ENCODE measurements around the gene FBLIM1.
"Not testable (repeated sequence)": the region's sequence is repeated elsewhere in the genome, so short reads cannot be mapped to it uniquely, and the experiment has no call there.

The FBLIM1 gene

GRCh38 chr1:15820478-15820877 lies 61.9 kb downstream of the FBLIM1 start:
- no peaks in the 10 kb centered on the region for H3K27me3 Mint-ChIP-seq
- no peak overlapping the region for H3K27ac Mint-ChIP-seq
- no peaks in the 10 kb centered on the region for H3K9me3 Mint-ChIP-seq
- H3K36me3 Mint-ChIP-seq: no peaks in the 10 kb centered on the region
- DNase-seq (no peak), ATAC-seq (replicated peaks) (no peak)
- no peak overlapping the region for H3K4me3 Mint-ChIP-seq
- peaks cover 3 to 4% of the 10 kb centered on the region in 2 donors for H3K4me1 Mint-ChIP-seq

DNA sequence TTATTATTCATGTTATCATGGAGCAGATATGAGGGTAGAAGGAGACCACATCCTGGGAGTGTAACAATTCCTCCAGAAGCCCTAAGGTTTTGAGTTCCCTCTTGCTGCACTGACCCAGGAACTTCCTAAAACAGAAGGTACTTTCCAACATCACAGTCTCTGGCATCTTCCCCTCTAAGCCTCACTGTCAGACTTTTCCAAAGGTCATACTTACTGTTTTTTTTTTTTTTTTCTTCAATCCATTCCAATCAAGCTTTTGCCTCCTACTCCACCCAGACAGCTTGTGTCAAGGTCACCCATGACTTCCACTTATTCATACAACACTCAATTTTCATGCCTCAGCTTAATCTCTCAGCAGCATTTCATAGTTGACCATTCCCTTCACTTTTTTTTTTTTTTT lies 67.2 kb downstream of the FBLIM1 start:
- DNase-seq (no peak), ATAC-seq (replicated peaks) (peak in 1 of 2 donors; percentile 47)
- Mint-ChIP-seq H3K4me1 (peaks cover 28 to 36% of the 10 kb centered on the region in 2 donors), H3K4me3 (no peak overlapping the region), H3K36me3 (no peaks in the 10 kb centered on the region), H3K27ac (peak overlapping the region; percentile 7), H3K27me3 (no peaks in the 10 kb centered on the region), H3K9me3 (no peaks in the 10 kb centered on the region)

DNA sequence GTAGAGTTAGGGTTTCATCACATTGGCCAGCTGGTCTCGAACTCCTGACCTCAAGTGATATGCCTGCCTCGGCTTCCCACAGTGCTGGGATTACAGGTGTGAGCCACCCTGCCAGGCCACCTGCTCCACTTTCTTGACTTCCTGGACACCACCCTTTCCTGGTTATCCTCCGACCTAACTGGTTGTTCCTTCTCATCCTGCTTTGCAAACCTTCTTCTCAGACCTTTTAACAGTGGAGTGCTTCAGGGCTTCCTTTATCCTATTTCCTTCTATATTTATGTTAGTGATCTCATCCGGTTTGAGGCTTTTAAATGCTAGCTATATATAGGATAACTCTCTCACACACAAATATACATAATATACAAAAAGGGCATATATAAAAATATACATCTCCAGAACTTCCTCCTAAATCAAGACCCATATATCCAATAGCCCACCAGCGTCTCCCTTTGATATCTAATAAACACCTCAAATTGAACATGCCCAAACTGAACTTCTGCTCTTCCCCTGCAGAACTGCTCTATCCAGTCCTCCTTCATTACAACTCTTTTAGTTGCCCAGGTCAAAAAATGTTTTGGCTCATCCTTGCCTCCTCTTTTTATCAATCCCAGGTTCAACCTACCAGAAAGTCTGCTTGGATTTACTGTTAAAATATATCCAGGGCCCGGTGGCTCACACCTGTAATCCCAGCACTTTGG lies 68.4 kb downstream of the FBLIM1 start:
- DNase-seq (no peak), ATAC-seq (replicated peaks) (no peak)
- H3K4me1 Mint-ChIP-seq: peaks cover 34 to 46% of the 10 kb centered on the region in 2 donors
- H3K27ac Mint-ChIP-seq: no peak overlapping the region
- H3K27me3 Mint-ChIP-seq: no peaks in the 10 kb centered on the region
- H3K9me3 Mint-ChIP-seq: no peaks in the 10 kb centered on the region
- H3K36me3 Mint-ChIP-seq: peaks cover 4% of the 10 kb centered on the region in 2 donors
- H3K4me3 Mint-ChIP-seq: no peak overlapping the region

DNA sequence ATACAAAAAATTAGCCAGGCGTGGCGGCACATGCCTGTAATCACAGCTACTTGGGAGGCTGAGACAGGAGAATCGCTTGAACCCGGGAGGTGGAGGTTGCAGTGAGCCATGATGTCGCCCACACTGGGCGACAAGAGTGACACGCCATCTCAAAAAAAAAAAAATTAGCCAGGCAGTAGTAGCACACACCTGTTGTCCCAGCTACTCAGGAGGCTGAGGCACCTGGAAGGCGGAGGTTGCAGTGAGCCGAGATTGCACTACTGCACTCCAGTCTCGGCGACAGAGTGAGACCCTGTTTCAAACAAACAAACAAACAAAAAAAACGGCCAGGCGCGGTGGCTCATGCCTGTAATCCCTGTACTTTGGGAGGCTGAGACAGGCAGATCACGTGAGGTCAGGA lies 69.0 kb downstream of the FBLIM1 start:
- not testable (repeated sequence) for H3K9me3 Mint-ChIP-seq; H3K27me3 Mint-ChIP-seq; ATAC-seq (replicated peaks); H3K36me3 Mint-ChIP-seq; H3K4me3 Mint-ChIP-seq; DNase-seq; H3K27ac Mint-ChIP-seq
- H3K4me1 Mint-ChIP-seq: peaks cover 35 to 49% of the 10 kb centered on the region in 2 donors

DNA sequence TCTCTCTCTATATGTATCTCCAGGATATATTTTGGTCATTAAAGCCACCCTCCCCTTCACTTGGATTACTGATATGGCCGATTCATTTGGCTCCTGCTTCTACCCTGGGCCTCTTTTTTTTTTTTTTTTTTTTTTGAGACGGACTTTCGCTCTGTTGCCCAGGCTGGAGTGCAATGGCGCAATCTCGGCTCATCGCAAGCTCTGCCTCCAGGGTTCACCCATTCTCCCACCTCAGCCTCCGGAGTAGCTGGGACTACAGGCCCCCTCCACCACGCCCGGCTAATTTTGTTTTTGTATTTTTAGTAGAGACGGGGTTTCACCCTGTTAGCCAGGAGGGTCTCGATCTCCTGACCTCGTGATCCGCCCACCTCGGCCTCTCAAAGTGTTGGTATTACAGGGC lies 70.3 kb downstream of the FBLIM1 start:
- not testable (repeated sequence) for H3K9me3 Mint-ChIP-seq; ATAC-seq (replicated peaks); H3K4me3 Mint-ChIP-seq; H3K27ac Mint-ChIP-seq; H3K27me3 Mint-ChIP-seq; H3K36me3 Mint-ChIP-seq; DNase-seq
- H3K4me1 Mint-ChIP-seq: peaks cover 35 to 49% of the 10 kb centered on the region in 2 donors

DNA sequence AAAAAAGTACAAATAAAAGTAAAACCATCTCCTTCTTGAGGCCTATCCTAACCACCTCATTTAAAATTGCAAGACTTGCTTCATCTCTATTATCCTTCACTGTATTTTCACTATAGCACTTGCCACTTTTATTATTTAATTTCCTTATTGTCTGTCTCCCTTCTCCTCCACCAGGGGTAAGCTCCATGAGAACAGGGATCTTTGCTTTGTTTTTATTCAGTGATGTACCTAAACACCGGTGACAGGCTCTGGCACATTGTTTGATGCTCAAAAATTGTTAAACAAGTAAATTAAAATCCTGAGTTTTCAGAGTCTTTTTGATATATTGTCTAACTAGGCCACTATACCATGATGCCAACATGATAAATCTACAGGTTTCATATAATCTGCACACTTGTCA lies 71.7 kb downstream of the FBLIM1 start:
- peaks cover 35 to 48% of the 10 kb centered on the region in 2 donors for H3K4me1 Mint-ChIP-seq
- peaks cover 6 to 7% of the 10 kb centered on the region in 2 donors for H3K36me3 Mint-ChIP-seq
- DNase-seq (no peak), ATAC-seq (replicated peaks) (no peak)
- H3K27ac Mint-ChIP-seq: peak overlapping the region; percentile 76
- no peaks in the 10 kb centered on the region for H3K27me3 Mint-ChIP-seq
- H3K9me3 Mint-ChIP-seq: no peaks in the 10 kb centered on the region
- peak overlapping the region; percentile 46 to 49 for H3K4me3 Mint-ChIP-seq

GRCh38 chr1:15833069-15833679 lies 74.6 kb downstream of the FBLIM1 start:
- Mint-ChIP-seq H3K27ac (peak overlapping the region; percentile 99), H3K4me1 (peaks cover 29 to 57% of the 10 kb centered on the region in 2 donors), H3K27me3 (no peaks in the 10 kb centered on the region), H3K4me3 (peak overlapping the region; percentile 21 to 96), H3K36me3 (peaks cover 6 to 7% of the 10 kb centered on the region in 2 donors), H3K9me3 (no peaks in the 10 kb centered on the region)
- ATAC-seq (replicated peaks) (no peak), DNase-seq (no peak)

DNA sequence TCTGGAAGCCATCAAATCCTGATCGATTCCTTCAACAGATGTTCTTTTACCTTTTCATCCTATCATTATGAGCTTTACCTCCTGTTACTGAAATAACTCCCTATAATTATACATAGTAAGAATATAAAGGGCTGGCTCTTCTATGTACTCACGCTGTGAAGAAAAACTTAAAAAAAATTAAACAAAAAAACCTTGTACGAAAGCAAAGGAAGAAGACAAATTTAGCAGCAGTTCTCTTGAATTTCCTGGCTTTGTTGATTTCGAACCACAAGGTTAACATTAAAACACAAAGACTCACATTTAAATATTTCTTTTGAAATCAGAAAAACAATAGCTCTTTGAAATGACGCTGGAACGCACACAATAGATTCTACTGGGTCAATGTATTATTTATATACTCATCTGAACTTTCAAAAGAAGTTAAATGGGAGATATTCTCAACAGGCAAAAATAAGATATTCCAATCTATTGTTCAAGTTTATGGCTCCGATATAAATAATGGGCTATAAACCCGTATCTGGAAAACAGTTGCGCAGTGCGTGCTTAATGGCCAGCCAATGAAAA lies 75.3 kb downstream of the FBLIM1 start:
- ATAC-seq (replicated peaks): no peak
- Mint-ChIP-seq H3K4me1 (peaks cover 27 to 62% of the 10 kb centered on the region in 2 donors), H3K4me3 (peak overlapping the region; percentile 93 to 96), H3K27me3 (no peaks in the 10 kb centered on the region), H3K27ac (peak overlapping the region; percentile 99), H3K9me3 (no peaks in the 10 kb centered on the region), H3K36me3 (peaks cover 6 to 7% of the 10 kb centered on the region in 2 donors)
- DNase-seq: no peak

GRCh38 chr1:15834406-15835204 lies 76.0 kb downstream of the FBLIM1 start:
- Mint-ChIP-seq H3K4me1 (peaks cover 22 to 56% of the 10 kb centered on the region in 2 donors), H3K36me3 (peaks cover 6 to 7% of the 10 kb centered on the region in 2 donors), H3K27ac (peak overlapping the region; percentile 99), H3K9me3 (no peaks in the 10 kb centered on the region), H3K27me3 (no peaks in the 10 kb centered on the region), H3K4me3 (peak overlapping the region; percentile 93 to 96)
- DNase-seq (peak; percentile 90), ATAC-seq (replicated peaks) (peak; percentile 51 to 53)

DNA sequence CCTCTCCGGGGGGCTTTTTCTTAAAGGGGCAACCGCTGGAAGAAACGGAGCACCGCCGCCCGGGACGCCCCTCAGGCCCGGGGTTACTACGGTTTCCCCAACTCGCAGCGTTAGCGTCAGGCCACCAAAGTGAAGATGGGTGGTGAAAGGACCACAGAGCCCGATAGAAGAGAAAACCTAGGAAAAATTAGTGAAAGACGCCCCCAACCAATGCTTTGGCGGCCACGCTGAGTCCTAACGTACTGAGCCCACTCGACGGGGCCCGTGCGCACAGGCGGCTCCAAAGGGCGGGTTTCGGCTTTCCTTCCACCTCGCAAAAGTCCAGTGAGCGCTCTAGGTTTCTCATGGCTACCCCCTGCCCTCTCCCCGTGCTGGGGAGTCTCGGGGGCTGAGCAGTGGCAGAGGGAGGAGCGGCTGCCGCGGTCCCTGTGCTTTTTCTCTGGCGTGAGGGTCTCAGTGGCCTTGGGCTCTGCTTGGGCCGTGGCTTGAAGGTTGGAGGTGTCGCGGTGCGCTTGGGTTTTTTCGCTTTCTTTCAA lies 76.7 kb downstream of the FBLIM1 start:
- H3K4me1 Mint-ChIP-seq: peaks cover 15 to 49% of the 10 kb centered on the region in 2 donors
- H3K36me3 Mint-ChIP-seq: peaks cover 6 to 7% of the 10 kb centered on the region in 2 donors
- H3K4me3 Mint-ChIP-seq: peak overlapping the region; percentile 93 to 96
- DNase-seq (no peak), ATAC-seq (replicated peaks) (peak; percentile 1 to 5)
- peak overlapping the region; percentile 99 for H3K27ac Mint-ChIP-seq
- H3K27me3 Mint-ChIP-seq: no peaks in the 10 kb centered on the region
- no peaks in the 10 kb centered on the region for H3K9me3 Mint-ChIP-seq

GRCh38 chr1:15835741-15836510 lies 77.3 kb downstream of the FBLIM1 start:
- Mint-ChIP-seq H3K9me3 (no peaks in the 10 kb centered on the region), H3K4me1 (peaks cover 9 to 42% of the 10 kb centered on the region in 2 donors), H3K4me3 (peak overlapping the region; percentile 93 to 96), H3K27ac (peak overlapping the region; percentile 99), H3K36me3 (peaks cover 6 to 7% of the 10 kb centered on the region in 2 donors), H3K27me3 (no peaks in the 10 kb centered on the region)
- ATAC-seq (replicated peaks) (peak; percentile 35 to 41), DNase-seq (peak; percentile 99)
